Cortex of kidney (tissue), 1 donor: Measurements from ENCODE around the gene NPIPB2.
"Not testable (repeated sequence)": the region's sequence is repeated elsewhere in the genome, so short reads cannot be mapped to it uniquely, and the experiment has no call there.

Experiments used
- DNase-seq: peaks from one replicate; lab custom pipeline; 2025; lab: John Stamatoyannopoulos, UW

NPIPB2 gene

GRCh38 chr16:11957591-11958395 lies 15.9 kb upstream of the NPIPB2 start:
- no peak for DNase-seq

GRCh38 chr16:11956558-11956957 lies 14.7 kb upstream of the NPIPB2 start:
- DNase-seq: no peak

GRCh38 chr16:11955713-11956123 lies 13.9 kb upstream of the NPIPB2 start:
- DNase-seq: no peak

- DNase-seq: not testable (repeated sequence)
Measured at GRCh38 chr16:11953576-11953975, 11.7 kb upstream of the NPIPB2 start.

- no peak for DNase-seq
Measured at GRCh38 chr16:11950388-11950787, 8.5 kb upstream of the NPIPB2 start.

GRCh38 chr16:11949527-11949926 lies 7.7 kb upstream of the NPIPB2 start:
- no peak for DNase-seq

GRCh38 chr16:11948819-11949218 lies 7.0 kb upstream of the NPIPB2 start:
- no peak for DNase-seq

GRCh38 chr16:11946433-11946832 lies 4.6 kb upstream of the NPIPB2 start:
- DNase-seq: no peak

GRCh38 chr16:11927350-11927749 lies 14.5 kb downstream of the NPIPB2 start:
- not testable (repeated sequence) for DNase-seq

GRCh38 chr16:11924046-11924445 lies 17.8 kb downstream of the NPIPB2 start:
- DNase-seq: not testable (repeated sequence)

- DNase-seq: no peak
Measured at GRCh38 chr16:11916524-11917285, 25.1 kb downstream of the NPIPB2 start.

- peak; percentile 48 for DNase-seq
Measured at GRCh38 chr16:11915644-11916523, 26.0 kb downstream of the NPIPB2 start, which contains the start of gene GSPT1. TSS of gene GSPT1 (minus strand) at chr16:11915956. CDS start at chr16:11915720, 236 bp downstream.

GRCh38 chr16:11915114-11915643 lies 26.7 kb downstream of the NPIPB2 start:
- DNase-seq: no peak

GRCh38 chr16:11914210-11915113 lies 27.4 kb downstream of the NPIPB2 start:
- DNase-seq: no peak

- no peak for DNase-seq
Measured at GRCh38 chr16:11913425-11914079, 28.3 kb downstream of the NPIPB2 start.

GRCh38 chr16:11909653-11910545 lies 31.9 kb downstream of the NPIPB2 start:
- DNase-seq: no peak

- DNase-seq: no peak
Measured at GRCh38 chr16:11907160-11907970, 34.5 kb downstream of the NPIPB2 start.

GRCh38 chr16:11903906-11904305 lies 37.9 kb downstream of the NPIPB2 start:
- no peak for DNase-seq
